Measurements from ENCODE around the gene TMEM74B. TPM values are rescaled to one million over a fixed set of nuclear protein-coding genes. Genes with fewer than 3 reads are reported as not detected.

Gene TMEM74B
- total and polyA plus RNA-seq, 2 of the 8 experiments (the other 6 are each of a cell fraction or from before 2014, with no cell fraction given): 4.0 to 6.4 TPM

DNA sequence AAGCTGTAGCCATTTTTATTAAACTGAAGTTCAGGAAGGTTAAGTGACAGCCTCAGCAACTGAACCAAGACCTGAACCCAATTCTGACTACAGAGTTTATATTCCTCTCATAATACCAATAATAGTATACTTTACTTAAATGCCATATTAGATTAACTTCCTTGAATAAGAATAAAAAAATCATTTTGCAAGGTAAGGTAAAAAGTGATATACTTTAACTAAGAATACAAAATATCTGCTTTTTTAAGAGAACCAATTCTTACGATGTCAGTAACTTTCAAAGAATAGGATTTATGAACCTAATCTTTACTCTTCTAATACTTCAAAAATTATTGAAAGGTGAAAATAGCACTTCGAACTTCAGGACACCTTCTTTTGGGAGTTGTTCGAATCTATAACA is 44.8 kb upstream of the TMEM74B start:
- Histone ChIP-seq H2BK5ac (ENCODE audit: low read depth, low read length) (no peak overlapping the region), H3K23me2 (ENCODE audit: low read depth, low read length) (peaks cover 8% of the 10 kb centered on the region; the same call in 1 of the 2 replicates), H4K8ac (ENCODE audit: extremely low read depth, insufficient read depth, low read length) (no peak overlapping the region), H3K27ac (ENCODE audit: low read depth, low read length) (no peak overlapping the region), H3K9me3 (ENCODE audit: insufficient read depth in 2 of 2, low read depth in 1 of 2, low read length in 1 of 2) (no peaks in the 10 kb centered on the region), H3K4me3 (ENCODE audit: extremely low read depth in 1 of 4, insufficient read depth in 2 of 4, low read depth in 3 of 4, low read length in 4 of 4) (no peak overlapping the region), H3K9ac (replicated peaks in 1 of 4; ENCODE audit: extremely low read depth in 1 of 4, low read depth in 3 of 4, low read length in 3 of 4) (no peak overlapping the region), H3K27me3 (replicated peaks in 1 of 4; ENCODE audit: control insufficient read depth in 3 of 4, extremely low read depth in 1 of 4, insufficient read depth in 3 of 4, low read length in 3 of 4) (peaks cover 0 to 10% (median 7%) of the 10 kb centered on the region in 4 experiments; a peak in 6 of 7 replicates), H3K18ac (ENCODE audit: extremely low read depth, low read length) (no peak overlapping the region), H3K36me3 (ENCODE audit: control insufficient read depth in 2 of 4, insufficient read depth in 4 of 4, low read length in 3 of 4) (no peaks in the 10 kb centered on the region), H3K56ac (replicated peaks; ENCODE audit: insufficient read length, low read depth, low read length) (no peak overlapping the region), H3K79me2 (ENCODE audit: control insufficient read depth in 1 of 2, insufficient read depth in 2 of 2, low read length in 2 of 2) (no peaks in the 10 kb centered on the region), H3K14ac (ENCODE audit: insufficient read length) (no peak overlapping the region), H3K79me1 (ENCODE audit: low read depth, low read length) (no peaks in the 10 kb centered on the region), H3K4me1 (replicated peaks in 1 of 4; ENCODE audit: control insufficient read depth in 3 of 4, insufficient read depth in 4 of 4, low read length in 3 of 4) (peaks cover 0 to 2% (median 0%) of the 10 kb centered on the region in 4 experiments; a peak in 1 of 7 replicates), H2AK5ac (ENCODE audit: low read depth, low read length) (no peak overlapping the region), H2BK12ac (ENCODE audit: low read depth, low read length) (no peak overlapping the region), H4K5ac (ENCODE audit: insufficient read length, low read depth, low read length) (no peak overlapping the region), H4K20me1 (replicated peaks in 1 of 2; ENCODE audit: control insufficient read depth in 1 of 2, insufficient read depth in 2 of 2, low read length in 2 of 2) (no peaks in the 10 kb centered on the region), H2AFZ (ENCODE audit: low read length) (no peak overlapping the region), H3K23ac (ENCODE audit: insufficient read length) (no peak overlapping the region), H2BK120ac (replicated peaks; ENCODE audit: low read depth, low read length) (no peak overlapping the region), H3K4me2 (ENCODE audit: insufficient read depth in 1 of 2, low read depth in 2 of 2, low read length in 2 of 2) (no peak overlapping the region), H2BK20ac (ENCODE audit: low read length) (no peak overlapping the region), H3K4ac (replicated peaks; ENCODE audit: insufficient read length, low read depth, low read length) (no peak overlapping the region), H2BK15ac (ENCODE audit: low read length) (no peak overlapping the region), H4K91ac (replicated peaks; ENCODE audit: insufficient read length, low read length) (no peak overlapping the region)
- WGBS, 2 experiments (ENCODE audit: extremely low coverage in 1 of 2, insufficient coverage in 1 of 2, insufficient read length in 1 of 2, insufficient replicate concordance in 2 of 2, low coverage in 1 of 2, low lambda C conversion rate in 2 of 2, missing lambda C conversion rate in 1 of 2): 80% methylated on average over 3 of the region's 3 CpGs; no CpG with 5 or more reads in 1 of the 2 experiments
- FAIRE-seq (no peak), DNase-seq (ENCODE audit: low read depth in 1 of 2, low spot score in 2 of 2) (no peak)
- TF ChIP-seq, protein P1, sequence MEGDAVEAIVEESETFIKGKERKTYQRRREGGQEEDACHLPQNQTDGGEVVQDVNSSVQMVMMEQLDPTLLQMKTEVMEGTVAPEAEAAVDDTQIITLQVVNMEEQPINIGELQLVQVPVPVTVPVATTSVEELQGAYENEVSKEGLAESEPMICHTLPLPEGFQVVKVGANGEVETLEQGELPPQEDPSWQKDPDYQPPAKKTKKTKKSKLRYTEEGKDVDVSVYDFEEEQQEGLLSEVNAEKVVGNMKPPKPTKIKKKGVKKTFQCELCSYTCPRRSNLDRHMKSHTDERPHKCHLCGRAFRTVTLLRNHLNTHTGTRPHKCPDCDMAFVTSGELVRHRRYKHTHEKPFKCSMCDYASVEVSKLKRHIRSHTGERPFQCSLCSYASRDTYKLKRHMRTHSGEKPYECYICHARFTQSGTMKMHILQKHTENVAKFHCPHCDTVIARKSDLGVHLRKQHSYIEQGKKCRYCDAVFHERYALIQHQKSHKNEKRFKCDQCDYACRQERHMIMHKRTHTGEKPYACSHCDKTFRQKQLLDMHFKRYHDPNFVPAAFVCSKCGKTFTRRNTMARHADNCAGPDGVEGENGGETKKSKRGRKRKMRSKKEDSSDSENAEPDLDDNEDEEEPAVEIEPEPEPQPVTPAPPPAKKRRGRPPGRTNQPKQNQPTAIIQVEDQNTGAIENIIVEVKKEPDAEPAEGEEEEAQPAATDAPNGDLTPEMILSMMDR (IDR thresholded peaks at IDR 0.05; ENCODE audit: control extremely low read depth in 1 of 3, insufficient read depth in 1 of 3, low read depth in 1 of 3, low read length in 3 of 3): no peak
- no peak for TF ChIP-seq ASH2L (IDR thresholded peaks at IDR 0.05; ENCODE audit: low read length)
- no peak for TF ChIP-seq SAP30 (IDR thresholded peaks at IDR 0.05; ENCODE audit: insufficient read depth, insufficient replicate concordance, low read length)
- TF ChIP-seq RFX5 (IDR thresholded peaks at IDR 0.05; ENCODE audit: borderline replicate concordance, low read depth, low read length): no peak
- no peak for TF ChIP-seq SIX5 (IDR thresholded peaks at IDR 0.05; ENCODE audit: low read depth, low read length)
- TF ChIP-seq SIRT6 (IDR thresholded peaks at IDR 0.05; ENCODE audit: low read length): no peak
- no peak for TF ChIP-seq CEBPB (IDR thresholded peaks at IDR 0.05; ENCODE audit: low read depth, low read length)
- POLR2A ChIA-PET (ENCODE audit: partially characterized antibody): no interaction called here
- CTCF ChIA-PET (ENCODE audit: partially characterized antibody): no interaction called here
